Brain microvascular endothelial cell (primary cell): ENCODE data around the gene MAPK8IP1.

Source experiments
- DNase-seq: peaks from one replicate; pipeline ENCODE4 v3.0.0-alpha.2; 2020
- H3K27ac ChIP-seq: fragments of 250-450 bp; sonication (Bioruptor Pico); 2 replicates; pipeline ENCODE4 v1.5.1; 2020; ENCODE audit warnings: mild to moderate bottlenecking, moderate library complexity
- H3K27me3 ChIP-seq: fragments of 250-450 bp; sonication (Bioruptor Pico); replicated peaks from 2 replicates; pipeline ENCODE4 v1.5.1; 2020; ENCODE audit warnings: mild to moderate bottlenecking
- H3K36me3 ChIP-seq: fragments of 250-450 bp; sonication (Bioruptor Pico); replicated peaks from 2 replicates; pipeline ENCODE4 v1.5.1; 2020; ENCODE audit warnings: mild to moderate bottlenecking
- H3K4me3 ChIP-seq: 2 replicates; pipeline ENCODE4 v1.5.1; 2011; ENCODE audit warnings: low read depth, mild to moderate bottlenecking, control low read depth, low read length, moderate library complexity
- in situ Hi-C: cut with HindIII; loops from 2 replicates; pipeline ENCODE4 v1.10.0; 2017; ENCODE audit warnings: low sequenced_read_pairs, low pct_ligation_motif_present
- TF ChIP-seq, protein P1 (sequence below): IDR thresholded peaks from 2 replicates; pipeline ENCODE4 v1.5.1; 2011; ENCODE audit warnings: low read depth, mild to moderate bottlenecking, moderate library complexity, low read length, control low read depth, inconsistent platforms; ENCODE audit errors: missing control alignments

MAPK8IP1 gene

DNA sequence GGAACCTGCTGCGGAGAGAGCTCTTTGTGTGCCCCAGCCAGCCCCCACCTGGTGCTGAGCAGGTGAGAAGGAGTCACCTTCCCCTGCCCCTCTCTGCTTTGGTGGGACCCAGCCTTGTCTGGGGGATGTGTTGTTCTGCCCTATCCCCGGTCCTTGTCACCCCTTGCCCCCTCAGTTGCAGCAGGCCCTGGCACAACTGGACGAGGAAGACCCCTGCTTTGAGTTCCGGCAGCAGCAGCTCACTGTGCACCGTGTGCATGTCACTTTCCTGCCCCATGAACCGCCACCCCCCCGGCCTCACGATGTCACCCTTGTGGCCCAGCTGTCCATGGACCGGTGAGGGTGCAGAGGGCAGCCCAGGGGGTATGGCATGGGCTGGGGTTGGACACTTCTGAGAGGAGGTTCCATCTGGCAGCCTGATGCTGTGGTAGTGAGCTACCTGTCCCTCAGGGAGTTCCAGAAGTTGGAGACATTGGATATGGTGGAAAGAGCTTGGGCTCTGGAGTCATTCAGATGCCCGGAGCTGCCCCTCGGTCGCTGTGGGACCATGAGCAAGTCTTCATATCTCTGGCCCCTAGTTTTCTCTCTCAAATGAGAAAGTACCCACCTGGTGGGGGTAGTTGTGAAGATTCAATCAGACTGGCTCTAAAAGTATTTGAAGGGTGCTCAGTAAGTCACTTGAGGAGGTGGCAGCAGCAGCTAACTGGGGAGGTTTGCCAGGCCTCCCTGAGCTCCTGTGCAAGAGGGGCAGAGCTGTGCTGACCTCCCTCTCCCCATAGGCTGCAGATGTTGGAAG is 41.3 kb downstream of the MAPK8IP1 start:
- Histone ChIP-seq H3K36me3 (no peaks in the 10 kb centered on the region), H3K27ac (no peak overlapping the region), H3K4me3 (no peak overlapping the region), H3K27me3 (peaks cover 27% of the 10 kb centered on the region)
- TF ChIP-seq, protein P1, sequence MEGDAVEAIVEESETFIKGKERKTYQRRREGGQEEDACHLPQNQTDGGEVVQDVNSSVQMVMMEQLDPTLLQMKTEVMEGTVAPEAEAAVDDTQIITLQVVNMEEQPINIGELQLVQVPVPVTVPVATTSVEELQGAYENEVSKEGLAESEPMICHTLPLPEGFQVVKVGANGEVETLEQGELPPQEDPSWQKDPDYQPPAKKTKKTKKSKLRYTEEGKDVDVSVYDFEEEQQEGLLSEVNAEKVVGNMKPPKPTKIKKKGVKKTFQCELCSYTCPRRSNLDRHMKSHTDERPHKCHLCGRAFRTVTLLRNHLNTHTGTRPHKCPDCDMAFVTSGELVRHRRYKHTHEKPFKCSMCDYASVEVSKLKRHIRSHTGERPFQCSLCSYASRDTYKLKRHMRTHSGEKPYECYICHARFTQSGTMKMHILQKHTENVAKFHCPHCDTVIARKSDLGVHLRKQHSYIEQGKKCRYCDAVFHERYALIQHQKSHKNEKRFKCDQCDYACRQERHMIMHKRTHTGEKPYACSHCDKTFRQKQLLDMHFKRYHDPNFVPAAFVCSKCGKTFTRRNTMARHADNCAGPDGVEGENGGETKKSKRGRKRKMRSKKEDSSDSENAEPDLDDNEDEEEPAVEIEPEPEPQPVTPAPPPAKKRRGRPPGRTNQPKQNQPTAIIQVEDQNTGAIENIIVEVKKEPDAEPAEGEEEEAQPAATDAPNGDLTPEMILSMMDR, result no peak
- in situ Hi-C loops, result no loop called here
- no peak for DNase-seq

- DNase-seq, result no peak
- Histone ChIP-seq H3K4me3 (no peak overlapping the region), H3K27ac (no peak overlapping the region), H3K36me3 (peaks cover 3% of the 10 kb centered on the region), H3K27me3 (peaks cover 21% of the 10 kb centered on the region)
- in situ Hi-C loops, result no loop called here
- TF ChIP-seq, protein P1, result no peak
These were observed 41.9 kb downstream of the MAPK8IP1 start for GRCh38 chr11:45927332-45927683.

DNA sequence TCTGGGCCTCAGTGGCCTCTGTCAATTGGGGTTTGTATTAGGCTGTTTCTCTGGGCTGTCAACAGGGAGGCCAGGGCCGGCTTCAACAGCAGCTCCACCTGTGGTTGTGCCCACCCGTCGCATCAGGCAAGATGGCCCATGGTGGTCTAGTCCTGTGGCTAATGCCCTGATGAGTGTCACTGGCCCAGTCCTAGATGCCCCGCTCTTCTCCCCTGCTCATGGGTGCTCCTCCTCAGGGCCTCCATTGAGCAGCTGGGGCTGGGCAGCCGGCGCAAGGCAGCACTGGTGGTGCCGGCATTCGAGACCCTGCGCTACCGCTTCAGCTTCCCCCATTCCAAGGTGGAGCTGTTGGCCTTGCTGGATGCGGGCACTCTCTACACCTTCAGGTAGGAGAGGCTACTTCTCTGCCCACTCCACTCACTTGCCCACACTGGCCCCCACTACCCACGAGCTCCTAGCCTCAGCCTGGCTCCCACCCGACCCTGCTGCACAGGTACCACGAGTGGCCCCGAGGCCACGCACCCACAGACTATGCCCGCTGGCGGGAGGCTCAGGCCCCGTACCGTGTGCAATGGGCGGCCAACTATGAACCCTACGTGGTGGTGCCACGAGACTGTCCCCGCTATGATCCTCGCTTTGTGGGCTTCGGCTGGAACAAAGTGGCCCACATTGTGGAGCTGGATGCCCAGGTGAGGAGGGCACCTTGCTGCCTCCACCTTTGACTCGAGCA is 42.4 kb downstream of the MAPK8IP1 start:
- H3K36me3 ChIP-seq, result peaks cover 6% of the 10 kb centered on the region
- H3K4me3 ChIP-seq, result no peak overlapping the region
- no peak overlapping the region for H3K27ac ChIP-seq
- TF ChIP-seq, protein P1, result no peak
- DNase-seq, result no peak
- H3K27me3 ChIP-seq, result peaks cover 16% of the 10 kb centered on the region
- in situ Hi-C loops, result no loop called here

GRCh38 chr11:45928535-45929215 is 43.2 kb downstream of the MAPK8IP1 start:
- H3K27me3 ChIP-seq, result peaks cover 8% of the 10 kb centered on the region
- DNase-seq, result no peak
- H3K36me3 ChIP-seq, result peaks cover 14% of the 10 kb centered on the region
- H3K27ac ChIP-seq, result no peak overlapping the region
- TF ChIP-seq, protein P1, result no peak
- in situ Hi-C loops, result no loop called here
- no peak overlapping the region for H3K4me3 ChIP-seq

GRCh38 chr11:45929486-45930030 is 44.1 kb downstream of the MAPK8IP1 start:
- TF ChIP-seq, protein P1, result no peak
- no peak for DNase-seq
- H3K4me3 ChIP-seq, result no peak overlapping the region
- peaks cover 18% of the 10 kb centered on the region for H3K36me3 ChIP-seq
- in situ Hi-C loops, result no loop called here
- H3K27me3 ChIP-seq, result peaks cover 3% of the 10 kb centered on the region
- no peak overlapping the region for H3K27ac ChIP-seq
